HG02981 (cell line): ENCODE data around the gene MTARC1.

Source experiments
- ATAC-seq: cut with Tn5 transposase; IDR thresholded peaks from one replicate; pipeline ENCODE4 v1.9.1; 2021; ENCODE audit warnings: mild to moderate bottlenecking, moderate library complexity; ENCODE audit not compliant: unreplicated experiment

The MTARC1 gene

DNA sequence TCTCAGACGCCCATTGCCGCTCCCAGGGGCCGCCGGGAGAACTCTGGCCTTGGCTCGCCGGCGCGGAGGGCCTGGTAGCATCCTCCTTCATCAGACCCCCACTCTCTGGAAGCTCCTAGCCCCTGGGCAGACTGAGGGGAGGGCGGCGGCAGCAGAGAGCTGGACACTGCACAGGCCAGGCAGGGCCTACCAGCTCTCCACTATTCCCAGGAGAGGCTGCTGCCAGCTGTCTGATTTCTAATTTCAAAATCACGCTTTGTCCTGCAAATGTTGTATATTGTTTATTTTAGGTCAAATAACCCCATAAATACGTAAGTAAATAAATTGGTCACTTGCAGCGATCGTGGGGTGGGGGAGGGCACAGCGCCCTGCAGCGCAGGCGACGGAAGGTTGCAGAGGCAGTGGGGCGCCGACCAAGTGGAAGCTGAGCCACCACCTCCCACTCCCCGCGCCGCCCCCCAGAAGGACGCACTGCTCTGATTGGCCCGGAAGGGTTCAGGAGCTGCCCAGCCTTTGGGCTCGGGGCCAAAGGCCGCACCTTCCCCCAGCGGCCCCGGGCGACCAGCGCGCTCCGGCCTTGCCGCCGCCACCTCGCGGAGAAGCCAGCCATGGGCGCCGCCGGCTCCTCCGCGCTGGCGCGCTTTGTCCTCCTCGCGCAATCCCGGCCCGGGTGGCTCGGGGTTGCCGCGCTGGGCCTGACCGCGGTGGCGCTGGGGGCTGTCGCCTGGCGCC lies at the start of gene MTARC1:
TSS of gene MTARC1 (plus strand) at position 577 of the 732 bp plus-strand sequence. CDS start at position 609, 32 bp downstream.
- peak; percentile 57 for ATAC-seq

DNA sequence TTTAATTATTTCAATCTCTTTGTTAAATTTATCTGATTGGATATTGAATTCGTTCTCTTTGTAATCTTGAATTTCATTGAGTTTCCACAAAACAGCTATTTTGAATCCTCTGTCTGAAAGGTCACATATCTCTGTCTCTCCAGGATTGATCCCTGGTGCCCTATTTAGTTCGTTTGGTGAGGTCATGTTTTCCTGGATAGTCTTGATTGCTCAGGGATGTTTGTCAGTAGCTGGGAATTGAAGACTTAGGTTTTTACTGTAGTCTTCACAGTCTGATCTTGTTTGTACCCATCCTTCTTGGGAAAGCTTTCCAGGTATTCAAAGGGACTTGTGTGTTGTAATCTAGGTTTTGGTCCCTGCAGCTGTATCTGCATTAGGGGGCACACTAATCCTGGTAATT lies 45.4 kb upstream of the MTARC1 start:
- ATAC-seq: no peak

DNA sequence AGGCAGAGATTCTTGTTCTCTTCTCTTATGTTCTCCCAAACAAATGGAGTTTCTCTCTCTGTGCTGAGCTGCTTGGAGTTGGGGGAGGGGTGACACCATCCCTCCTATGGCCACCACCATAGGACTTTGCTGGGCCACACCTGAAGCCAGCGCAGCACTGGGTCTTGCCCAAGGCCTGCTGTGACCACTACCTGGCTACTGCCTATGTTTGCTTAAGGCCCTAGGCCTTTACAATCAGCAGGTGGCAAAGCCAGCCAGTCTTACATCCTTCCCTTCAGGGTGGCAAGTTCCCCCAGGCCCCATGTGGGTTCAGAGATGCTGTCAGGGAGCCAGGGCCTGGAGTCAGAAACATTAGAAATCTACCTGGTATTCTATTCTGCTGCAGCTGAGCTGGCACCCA lies 44.9 kb upstream of the MTARC1 start:
- no peak for ATAC-seq

DNA sequence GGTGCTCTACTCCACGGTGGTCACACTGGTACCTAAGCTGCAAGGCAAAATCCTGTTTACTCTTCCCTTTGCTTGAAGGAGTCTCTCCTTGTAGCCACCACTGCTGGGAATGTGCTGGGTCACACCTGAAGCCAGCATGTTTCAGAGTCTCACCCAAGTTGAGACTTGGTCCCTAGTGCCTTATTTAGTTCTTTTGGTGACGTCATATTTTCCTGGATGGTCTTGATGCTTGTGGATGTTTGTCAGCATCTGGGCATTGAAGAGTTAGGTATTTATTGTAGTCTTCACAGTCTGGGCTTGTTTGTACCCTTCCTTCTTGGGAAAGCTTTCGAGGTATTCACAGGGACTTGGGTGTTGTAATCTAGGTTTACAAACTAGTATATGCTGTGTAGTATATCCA lies 44.2 kb upstream of the MTARC1 start:
- ATAC-seq: no peak

DNA sequence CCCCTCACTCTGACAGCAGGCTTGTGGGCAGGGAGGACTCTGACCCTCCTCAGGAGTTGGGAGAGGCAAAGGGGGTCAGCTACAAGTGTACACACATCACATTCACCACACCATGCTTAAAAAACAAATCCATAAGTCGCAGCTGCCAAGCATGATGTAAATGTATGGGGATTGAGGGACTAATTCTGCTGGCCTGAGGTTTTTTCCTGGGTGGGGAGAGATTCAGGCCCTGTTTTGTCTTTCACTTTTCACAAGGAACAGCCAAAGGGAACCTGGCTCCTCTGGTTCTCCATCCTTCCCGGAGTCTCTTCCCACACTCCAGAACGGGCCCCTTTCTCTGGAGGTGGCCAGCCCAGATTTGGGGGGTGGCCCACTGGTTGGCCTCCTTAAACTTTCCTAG lies 39.9 kb upstream of the MTARC1 start:
- ATAC-seq: no peak

DNA sequence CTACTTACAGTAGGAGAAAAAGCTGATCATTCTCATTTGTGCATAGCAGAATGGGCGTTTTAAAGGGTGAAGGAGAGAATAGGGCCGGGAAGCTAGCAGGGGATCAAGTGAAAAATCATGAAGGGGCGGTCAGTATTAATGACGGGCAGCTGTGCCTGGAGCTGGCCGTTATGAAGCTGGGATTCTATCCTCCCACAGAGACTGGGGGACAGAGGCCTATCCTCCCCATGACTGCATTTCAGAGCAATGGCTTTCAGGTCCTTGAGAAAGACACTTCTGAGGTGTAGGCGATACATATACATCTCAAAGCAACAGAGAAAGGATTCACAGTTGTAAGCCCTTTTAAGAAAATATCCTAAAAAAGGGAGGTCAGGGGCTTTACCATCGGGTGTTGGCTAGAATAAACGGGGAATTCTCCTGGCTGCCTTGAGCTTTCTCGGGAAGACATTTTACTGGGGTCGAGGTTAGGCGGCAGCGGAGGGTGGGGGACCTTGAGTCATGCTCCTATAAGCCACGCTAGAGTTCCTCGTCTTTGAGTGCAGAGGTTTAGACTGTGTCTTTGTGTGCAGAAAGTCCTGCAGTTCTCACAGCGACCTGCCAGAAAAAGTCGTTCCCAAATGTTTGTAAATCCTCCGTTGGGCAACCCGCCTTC lies 39.1 kb upstream of the MTARC1 start:
- ATAC-seq: no peak

DNA sequence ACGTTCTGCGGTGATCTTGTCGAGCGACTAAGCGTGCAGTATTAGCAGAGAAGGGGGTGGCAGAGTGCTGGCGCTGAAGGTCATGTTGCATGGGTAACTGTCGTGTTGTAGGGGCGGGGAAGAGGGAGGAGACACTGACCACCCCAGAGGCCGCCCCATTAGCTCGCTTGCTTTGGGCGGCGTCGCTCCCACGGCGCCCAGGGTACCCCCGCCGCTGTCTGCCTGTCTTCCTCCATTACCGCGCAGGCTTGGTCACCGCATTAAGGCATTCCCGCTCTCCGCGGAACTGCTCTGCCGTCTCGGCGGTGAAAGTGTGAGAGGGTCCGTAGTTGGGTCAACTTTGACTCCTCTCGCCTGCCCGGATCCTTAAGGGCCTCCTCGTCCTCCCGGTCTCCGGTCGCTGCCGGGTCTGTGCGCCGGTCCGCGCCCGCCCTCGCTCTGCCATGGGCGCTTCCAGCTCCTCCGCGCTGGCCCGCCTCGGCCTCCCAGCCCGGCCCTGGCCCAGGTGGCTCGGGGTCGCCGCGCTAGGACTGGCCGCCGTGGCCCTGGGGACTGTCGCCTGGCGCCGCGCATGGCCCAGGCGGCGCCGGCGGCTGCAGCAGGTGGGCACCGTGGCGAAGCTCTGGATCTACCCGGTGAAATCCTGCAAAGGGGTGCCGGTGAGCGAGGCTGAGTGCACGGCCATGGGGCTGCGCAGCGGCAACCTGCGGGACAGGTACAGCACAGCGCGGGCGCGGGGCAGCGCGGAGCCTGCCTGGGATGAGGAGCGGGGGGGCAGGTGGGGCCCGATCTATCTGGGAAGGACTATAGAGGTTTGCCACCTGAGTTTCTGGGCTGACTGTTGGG lies 38.4 kb upstream of the MTARC1 start, which contains the start of gene MTARC2:
TSS of gene MTARC2 (plus strand) at position 234 of the 846 bp plus-strand sequence. CDS start at position 444, 210 bp downstream.
- ATAC-seq: peak; percentile 80

DNA sequence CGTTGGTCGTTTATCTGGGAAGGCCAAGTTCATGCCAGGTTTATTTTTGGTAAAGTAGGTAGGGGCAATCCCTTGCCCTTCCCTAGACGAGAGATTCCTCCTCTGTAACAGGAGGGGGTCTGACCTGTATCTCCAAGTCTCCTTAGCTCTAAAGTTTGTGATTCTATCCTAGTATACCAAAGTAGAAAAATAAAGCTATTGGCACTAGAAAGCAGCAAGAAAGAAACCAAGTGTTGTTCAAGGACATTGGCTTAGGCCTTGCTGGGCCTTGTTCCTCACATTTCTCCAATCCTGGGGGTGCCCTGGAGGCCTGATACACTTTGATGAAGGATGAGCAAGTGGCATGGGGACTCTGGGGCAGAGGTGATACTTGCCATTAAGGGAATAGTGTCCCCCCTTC lies 37.8 kb upstream of the MTARC1 start:
- no peak for ATAC-seq

DNA sequence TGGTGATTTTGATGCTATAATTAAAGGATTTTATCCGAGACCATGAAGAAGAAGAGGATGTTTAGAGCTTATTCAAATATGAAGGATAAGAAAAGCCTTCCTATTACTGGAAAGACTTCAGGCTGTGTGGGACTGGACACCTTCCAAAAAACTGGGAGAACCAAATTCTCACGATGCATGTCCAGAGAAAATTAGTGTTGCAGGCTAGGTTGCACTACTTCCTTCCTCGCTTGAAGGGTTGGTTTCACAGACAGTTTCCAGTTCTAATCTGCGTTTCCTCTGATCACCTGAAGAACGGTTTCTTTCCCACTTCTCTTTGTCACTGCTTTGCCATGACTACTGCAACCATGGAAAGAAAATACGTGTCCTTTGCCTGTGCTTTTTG lies 36.6 kb upstream of the MTARC1 start:
- no peak for ATAC-seq

DNA sequence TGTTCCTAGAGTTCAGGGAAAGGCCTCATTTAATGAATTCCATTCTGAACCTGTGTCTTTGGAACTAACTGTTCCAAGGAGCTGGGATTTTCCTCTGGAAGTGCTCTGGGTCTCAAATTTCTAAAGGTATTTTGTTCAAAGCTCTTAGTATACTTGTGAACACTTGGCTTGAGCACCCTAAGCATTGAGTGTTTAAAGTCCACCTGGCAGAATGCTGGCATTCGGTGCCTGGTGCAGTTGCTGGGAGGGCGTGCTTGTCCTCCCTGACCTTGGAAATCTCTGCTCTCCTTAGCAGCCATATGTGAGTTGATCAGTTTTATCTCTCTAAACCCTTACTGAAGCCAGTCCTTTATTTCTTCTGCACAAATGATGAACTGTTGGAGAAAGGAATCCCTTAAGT lies 35.6 kb upstream of the MTARC1 start:
- no peak for ATAC-seq

DNA sequence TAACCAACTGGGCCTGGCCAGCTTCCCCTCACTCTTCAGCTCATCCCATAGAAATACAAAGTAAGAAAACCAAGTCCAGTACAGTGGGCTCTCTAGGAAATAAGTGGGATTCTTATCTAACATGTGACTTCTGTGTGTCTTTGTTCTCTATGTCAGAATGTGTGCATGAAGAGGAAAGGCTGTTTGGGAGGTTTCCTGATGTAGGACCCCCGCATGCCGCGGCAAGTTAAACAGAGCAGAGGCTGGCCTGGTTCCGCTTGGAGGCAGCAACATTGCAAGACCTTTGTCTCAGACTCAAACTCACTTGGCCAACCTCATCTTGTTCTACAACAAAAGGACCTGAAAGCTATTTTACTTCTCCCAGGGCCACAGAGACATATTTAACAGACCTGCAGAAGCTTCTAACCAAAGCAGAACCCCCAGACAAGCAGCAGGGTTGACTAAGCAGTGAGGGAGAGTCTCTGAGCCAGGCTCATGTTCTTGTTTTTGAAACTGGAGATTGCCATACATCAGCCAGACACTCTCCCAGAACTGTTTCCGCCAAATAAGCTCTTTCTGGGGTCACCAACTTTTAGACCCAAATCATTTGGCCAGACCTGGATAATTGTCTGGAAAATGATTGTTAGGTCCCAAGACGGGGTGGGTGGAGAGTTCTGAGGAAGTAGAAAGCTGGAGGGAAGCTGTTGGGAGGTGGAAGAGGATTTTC lies 32.3 kb upstream of the MTARC1 start:
- no peak for ATAC-seq

DNA sequence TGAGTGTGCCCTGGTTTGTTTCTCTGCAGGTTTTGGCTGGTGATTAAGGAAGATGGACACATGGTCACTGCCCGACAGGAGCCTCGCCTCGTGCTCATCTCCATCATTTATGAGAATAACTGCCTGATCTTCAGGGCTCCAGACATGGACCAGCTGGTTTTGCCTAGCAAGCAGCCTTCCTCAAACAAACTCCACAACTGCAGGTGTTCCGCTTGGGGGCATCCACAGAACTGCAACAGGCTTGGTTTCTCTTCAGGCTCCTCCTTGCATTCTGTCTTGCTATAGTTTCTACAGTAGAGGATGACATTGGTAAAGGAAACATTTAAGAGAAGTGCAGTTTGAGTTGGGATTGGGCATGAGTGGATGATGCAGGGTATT lies 31.8 kb upstream of the MTARC1 start:
- no peak for ATAC-seq

DNA sequence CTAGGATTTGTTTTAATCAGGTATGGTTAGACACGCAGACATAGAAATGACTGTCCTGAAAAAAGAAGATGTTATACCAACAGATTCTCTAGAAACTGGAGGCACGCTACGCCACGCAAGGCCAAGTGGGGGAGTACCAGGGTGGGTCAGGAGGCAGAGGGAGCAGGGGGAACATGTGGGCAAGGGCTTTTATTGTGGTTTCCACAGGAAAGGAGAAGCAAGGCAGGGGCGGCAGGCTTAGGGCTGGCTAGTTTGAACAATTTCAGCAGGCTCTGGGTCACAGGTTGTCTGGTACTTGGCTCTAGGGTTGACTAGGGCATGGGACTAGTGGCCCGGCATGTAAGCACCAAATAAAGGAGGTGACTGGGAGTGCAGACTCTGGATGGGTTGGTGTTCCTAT lies 31.4 kb upstream of the MTARC1 start:
- no peak for ATAC-seq

DNA sequence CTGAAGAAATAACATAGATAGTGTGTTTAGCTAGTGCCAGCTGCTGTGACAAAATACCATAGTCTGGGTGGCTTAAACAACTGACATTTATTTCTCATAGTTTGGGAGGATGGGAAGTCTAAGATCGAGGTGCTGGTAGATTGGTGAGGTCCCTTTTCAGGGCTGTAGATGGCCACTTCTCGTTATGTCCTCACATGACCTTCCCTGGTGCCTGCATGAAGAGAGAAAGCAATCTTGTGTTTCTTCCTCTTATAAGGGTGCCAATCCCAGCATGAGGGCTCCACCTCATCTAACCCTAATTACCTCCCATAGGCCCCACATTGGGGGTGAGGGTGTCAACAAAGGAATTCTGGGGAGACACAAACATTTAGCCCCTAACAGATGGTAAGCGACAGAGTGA lies 29.3 kb upstream of the MTARC1 start:
- no peak for ATAC-seq

DNA sequence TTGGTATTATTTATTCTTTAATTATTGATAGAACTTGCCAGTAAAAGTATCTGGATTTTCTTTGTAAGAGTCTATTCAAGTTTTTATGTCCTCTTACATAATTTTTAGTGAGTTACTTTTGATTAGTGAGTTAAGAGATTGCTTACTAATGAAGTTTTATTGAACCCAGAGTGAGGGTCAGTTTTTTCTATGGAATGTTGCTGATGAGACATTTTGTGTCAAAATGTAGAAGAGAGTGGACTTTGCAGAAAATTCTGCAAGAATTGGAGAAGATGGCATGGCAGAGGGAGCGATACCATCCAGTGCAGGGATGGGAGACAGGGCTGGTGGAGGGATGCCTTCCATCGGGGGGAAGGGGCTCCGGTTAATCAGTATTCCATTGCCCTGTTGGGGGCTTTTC lies 27.6 kb upstream of the MTARC1 start:
- no peak for ATAC-seq

DNA sequence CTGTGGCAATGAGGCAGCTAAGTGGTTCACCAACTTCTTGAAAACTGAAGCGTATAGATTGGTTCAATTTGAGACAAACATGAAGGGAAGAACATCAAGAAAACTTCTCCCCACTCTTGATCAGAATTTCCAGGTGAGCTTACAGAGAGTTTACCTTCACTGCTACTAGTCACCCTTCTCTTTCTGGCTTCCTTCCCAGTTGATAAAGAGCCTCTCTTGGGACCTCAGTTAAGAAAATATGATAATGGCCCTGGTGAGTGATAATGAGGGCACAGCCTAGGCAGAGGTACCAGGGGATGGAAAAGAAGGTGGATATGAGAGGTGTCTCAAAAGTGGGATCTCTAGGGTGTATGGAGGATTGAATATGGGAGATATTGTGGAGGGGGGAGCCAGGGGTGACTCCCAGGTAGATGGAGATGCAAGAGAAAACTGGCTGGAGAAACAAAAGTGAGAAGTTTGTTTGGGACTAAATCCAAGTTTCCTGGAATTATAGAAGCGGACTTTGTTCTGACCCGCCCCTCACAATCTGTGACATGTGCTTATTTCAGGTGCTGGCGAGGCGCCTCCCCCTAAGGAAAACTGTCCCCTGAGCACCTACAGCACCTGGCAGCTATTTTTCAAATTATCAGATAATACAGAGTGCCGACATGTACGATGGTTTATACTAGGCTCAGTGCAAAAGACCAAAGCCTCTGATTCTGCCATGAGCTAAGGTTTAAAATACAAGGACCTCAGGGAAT lies 24.9 kb upstream of the MTARC1 start:
- no peak for ATAC-seq

DNA sequence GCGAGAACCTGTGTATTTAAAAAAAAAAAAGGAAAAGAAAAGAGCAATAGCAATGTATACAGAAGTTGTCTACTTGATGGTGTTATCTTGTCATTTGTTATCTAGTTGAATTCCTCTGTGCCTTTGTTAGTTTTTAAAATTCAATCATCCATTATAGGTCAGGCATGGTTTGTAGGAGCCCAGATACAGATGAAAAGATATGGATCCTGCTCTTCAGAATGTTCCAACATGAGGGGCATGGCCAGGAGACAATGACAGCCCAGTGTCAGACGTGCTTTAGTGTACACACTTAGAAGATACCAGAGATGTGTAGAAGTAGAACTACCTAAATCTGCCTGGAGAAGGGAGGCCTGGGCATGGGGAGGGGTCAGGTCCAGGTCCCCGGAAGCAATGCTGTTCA lies 22.0 kb upstream of the MTARC1 start:
- no peak for ATAC-seq

DNA sequence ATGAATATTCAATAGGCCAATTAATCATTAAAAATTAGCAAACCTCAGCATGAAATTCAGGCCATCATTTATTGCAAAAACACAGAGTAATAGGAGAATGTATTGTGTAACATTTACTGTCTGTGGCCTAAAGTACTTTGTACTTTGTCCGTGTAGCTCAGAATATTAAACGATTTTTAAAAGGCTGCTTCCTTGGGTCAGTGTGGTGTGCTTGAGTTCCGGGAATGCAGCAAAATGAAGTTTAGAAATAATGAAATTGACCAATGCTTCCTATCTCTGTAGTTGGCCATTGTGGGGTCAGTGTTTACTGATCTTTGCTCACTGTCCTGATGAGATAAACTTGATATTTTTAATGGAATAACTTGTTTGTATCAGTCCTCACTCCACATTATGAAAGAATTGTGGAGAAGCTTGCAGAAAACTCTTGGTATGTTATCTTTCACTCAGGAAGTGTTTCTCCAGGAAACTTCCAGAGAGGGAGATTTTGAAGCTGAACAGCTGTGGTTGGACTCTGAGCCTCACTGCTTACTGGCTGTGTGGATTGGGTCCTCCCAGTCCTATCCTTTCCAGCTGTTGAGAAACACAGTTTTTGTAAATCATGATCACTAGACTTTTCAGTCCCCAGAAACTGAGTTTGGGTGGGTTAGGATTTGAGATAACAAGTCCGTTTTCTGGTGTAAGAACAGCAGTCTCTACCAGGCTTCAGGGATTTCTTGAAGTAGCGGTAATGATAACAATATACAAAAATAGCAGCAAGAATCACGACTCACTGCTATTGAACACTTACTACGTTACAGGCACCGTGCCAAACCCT lies 19.2 kb upstream of the MTARC1 start:
- ATAC-seq: no peak

DNA sequence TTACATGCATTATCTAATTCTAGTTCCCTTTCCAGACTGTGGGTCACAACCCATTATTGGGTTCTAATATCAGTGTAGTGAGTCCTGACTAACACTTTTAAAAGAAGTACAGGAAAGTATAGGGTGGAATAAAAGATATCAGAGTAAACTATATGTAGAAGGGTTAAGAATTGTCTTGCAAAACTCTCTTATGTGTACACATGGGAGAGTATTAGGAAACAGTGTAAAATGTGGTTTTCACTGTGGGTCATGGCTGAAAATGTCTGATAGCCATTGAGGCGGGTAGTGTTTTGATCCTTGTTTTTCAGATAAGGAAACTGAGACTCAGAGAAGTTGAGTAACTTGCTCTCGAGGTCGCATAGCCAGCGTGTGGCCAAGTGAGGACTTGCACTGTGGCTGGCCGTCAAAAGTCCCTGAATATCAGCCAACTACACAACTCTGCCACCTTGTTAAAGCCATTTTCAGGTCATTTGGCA lies 18.5 kb upstream of the MTARC1 start:
- no peak for ATAC-seq
